BJ (cell line): ENCODE measurements around the gene DENND1C. TPM values are rescaled to one million over a fixed set of nuclear protein-coding genes. Genes with fewer than 3 reads are reported as not detected.

Experiments used
- CTCF ChIA-PET: fragments of 350-600 bp; formaldehyde crosslinking; extraction: SDS; loops from one replicate; lab custom pipeline; 2021; ENCODE audit warnings: antibody characterized with exemption, inconsistent platforms; lab: Yijun Ruan, JAX
- POLR2A ChIA-PET: fragments of 300-600 bp; sonication (Branson Sonifier 250); formaldehyde crosslinking; extraction: SDS; loops from one replicate; lab custom pipeline; 2021; ENCODE audit warnings: antibody characterized with exemption; lab: Charles Lee
- DNase-seq: peaks from one replicate; pipeline ENCODE4 v3.0.0-alpha.2; 2011; ENCODE audit warnings: low read depth
- H3K27me3 ChIP-seq: 2 replicates; pipeline ENCODE4 v1.6.0; 2011; ENCODE audit warnings: low read length; ENCODE audit not compliant: control insufficient read depth, insufficient read depth
- H3K36me3 ChIP-seq: 2 replicates; pipeline ENCODE4 v1.5.1; 2011; ENCODE audit warnings: low read length; ENCODE audit not compliant: control insufficient read depth, insufficient read depth
- H3K4me3 ChIP-seq: 2 replicates; pipeline ENCODE4 v1.5.1; 2011; ENCODE audit warnings: low read depth, mild to moderate bottlenecking, control low read depth, low read length
- CTCF ChIP-seq: IDR thresholded peaks from 2 replicates; pipeline ENCODE4 v1.5.1; 2011; ENCODE audit warnings: low read depth, mild to moderate bottlenecking, control low read depth, inconsistent platforms, low read length, moderate library complexity; ENCODE audit not compliant: insufficient read depth
- polyA plus RNA-seq: library from polyadenylated mRNA; depleted of rRNA; stranded (reverse); fragments of >200 nt; gene quantifications from 2 replicates; pipeline ENCODE4 v1.2.3, GENCODE V29; 2011

The DENND1C gene
- polyA plus RNA-seq, 1 experiment = 0.07 TPM

GRCh38 chr19:6475321-6476108 is 6.1 kb downstream of the DENND1C start:
- Histone ChIP-seq H3K4me3 (no peak overlapping the region), H3K27me3 (peaks cover 1% of the 10 kb centered on the region), H3K36me3 (no peaks in the 10 kb centered on the region)
- CTCF ChIA-PET = no interaction called here
- TF ChIP-seq CTCF = no peak
- DNase-seq = no peak
- POLR2A ChIA-PET = interaction anchor here (0.6 kb wide), 1 partner anchor 8 kb away, joined by 3 read pairs; no protein-coding TSS in a partner anchor

GRCh38 chr19:6473647-6474046 is 7.9 kb downstream of the DENND1C start:
- DNase-seq = no peak
- H3K4me3 ChIP-seq = no peak overlapping the region
- TF ChIP-seq CTCF = no peak
- H3K27me3 ChIP-seq = peaks cover 1% of the 10 kb centered on the region
- POLR2A ChIA-PET = no interaction called here
- CTCF ChIA-PET = no interaction called here
- H3K36me3 ChIP-seq = no peaks in the 10 kb centered on the region

- ChIA-PET CTCF (interaction anchor here (0.6 kb wide), 2 partner anchors 12 to 159 kb away, joined by 3 to 5 read pairs; no protein-coding TSS in a partner anchor), POLR2A (no interaction called here)
- DNase-seq = no peak
- Histone ChIP-seq H3K4me3 (no peak overlapping the region), H3K36me3 (no peaks in the 10 kb centered on the region), H3K27me3 (peaks cover 1% of the 10 kb centered on the region)
- no peak for TF ChIP-seq CTCF
Measured at GRCh38 chr19:6472713-6473112, 8.9 kb downstream of the DENND1C start.

- no peak for TF ChIP-seq CTCF
- no peak overlapping the region for H3K4me3 ChIP-seq
- ChIA-PET CTCF (interaction anchor here (0.5 kb wide), 1 partner anchor 107 kb away, joined by 3 read pairs; no protein-coding TSS in a partner anchor), POLR2A (no interaction called here)
- H3K36me3 ChIP-seq = no peaks in the 10 kb centered on the region
- peaks cover 1% of the 10 kb centered on the region for H3K27me3 ChIP-seq
- no peak for DNase-seq
Measured at GRCh38 chr19:6471076-6471475, 10.5 kb downstream of the DENND1C start.

- ChIA-PET POLR2A (no interaction called here), CTCF (interaction anchor here (1.2 kb wide), 1 partner anchor 46 kb away, joined by 3 read pairs; no protein-coding TSS in a partner anchor)
- no peak for TF ChIP-seq CTCF
- no peak overlapping the region for H3K4me3 ChIP-seq
- H3K36me3 ChIP-seq = no peaks in the 10 kb centered on the region
- DNase-seq = no peak
- peaks cover 6% of the 10 kb centered on the region for H3K27me3 ChIP-seq
Measured at GRCh38 chr19:6470173-6470572, 11.4 kb downstream of the DENND1C start.
